ENCODE measurements around the gene UBE2R2. TPM values are rescaled to one million over a fixed set of nuclear protein-coding genes. Genes with fewer than 3 reads are reported as not detected.
"Not testable (repeated sequence)": the region's sequence is repeated elsewhere in the genome, so short reads cannot be mapped to it uniquely, and the experiment has no call there.

The UBE2R2 gene
- total RNA-seq, 6 donors from 2014 or later, result 24.6 to 33.6 (median 28.8) TPM

- peak in 1 of 2 donors; percentile 74 for DNase-seq
- Histone ChIP-seq H3K27ac (no peak overlapping the region), H3K4me3 (no peak overlapping the region), H3K9me3 (no peaks in the 10 kb centered on the region), H3K4me1 (no peaks in the 10 kb centered on the region), H3K27me3 (no peaks in the 10 kb centered on the region), H3K36me3 (no peaks in the 10 kb centered on the region)
- ATAC-seq (ENCODE audit: low FRiP score in 2 of 2), result peak in 1 of 2 donors; percentile 36
- WGBS, 2 donors, result 49 to 66% methylated on average over 4 of the region's 4 CpGs
- no peak for TF ChIP-seq CTCF (IDR thresholded peaks at IDR 0.05)
- no peak for TF ChIP-seq POLR2A (IDR thresholded peaks at IDR 0.05)
- TF ChIP-seq POLR2AphosphoS5 (IDR thresholded peaks at IDR 0.05), result no peak
- no peak for TF ChIP-seq EP300 (IDR thresholded peaks at IDR 0.05)
These were observed 21.1 kb upstream of the UBE2R2 start for GRCh38 chr9:33795819-33796218.

DNA sequence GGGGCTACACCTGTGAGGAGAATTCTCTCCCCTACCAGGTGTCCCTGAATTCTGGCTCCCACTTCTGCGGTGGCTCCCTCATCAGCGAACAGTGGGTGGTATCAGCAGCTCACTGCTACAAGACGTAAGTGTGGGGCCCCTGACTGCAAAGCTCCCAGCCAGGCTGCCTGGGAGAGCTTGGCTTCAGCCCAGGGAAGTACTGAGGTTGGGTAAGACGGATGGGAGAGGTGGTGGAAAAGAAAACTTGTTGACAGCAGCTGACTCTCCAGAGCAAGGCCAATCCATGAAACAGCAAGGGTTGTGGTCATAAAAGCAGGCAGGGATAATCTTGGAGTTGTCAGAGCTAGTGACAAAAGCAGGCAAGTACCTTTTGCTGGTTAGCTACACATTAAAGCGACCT, 20.3 kb upstream of the UBE2R2 start:
- H3K27me3 ChIP-seq; H3K4me1 ChIP-seq; H3K4me3 ChIP-seq; H3K36me3 ChIP-seq; H3K27ac ChIP-seq; ATAC-seq (ENCODE audit: low FRiP score in 2 of 2); DNase-seq; H3K9me3 ChIP-seq: not testable (repeated sequence)
- 66 to 75% methylated on average over 5 of the region's 5 CpGs for WGBS, 2 donors

GRCh38 chr9:33797837-33798236, 19.1 kb upstream of the UBE2R2 start:
- TF ChIP-seq EP300 (IDR thresholded peaks at IDR 0.05), result no peak
- TF ChIP-seq CTCF (IDR thresholded peaks at IDR 0.05), result no peak
- no peak for TF ChIP-seq POLR2A (IDR thresholded peaks at IDR 0.05)
- no peak for TF ChIP-seq POLR2AphosphoS5 (IDR thresholded peaks at IDR 0.05)
- H3K9me3 ChIP-seq, result no peaks in the 10 kb centered on the region
- H3K27me3 ChIP-seq, result no peaks in the 10 kb centered on the region
- no peaks in the 10 kb centered on the region for H3K4me1 ChIP-seq
- no peaks in the 10 kb centered on the region for H3K36me3 ChIP-seq
- WGBS, 2 donors, result 95 to 98% methylated on average over 8 of the region's 8 CpGs
- DNase-seq (peak in 1 of 2 donors; percentile 32), ATAC-seq (ENCODE audit: low FRiP score in 2 of 2) (no peak)
- no peak overlapping the region for H3K4me3 ChIP-seq
- no peak overlapping the region for H3K27ac ChIP-seq

GRCh38 chr9:33798545-33798944, 18.4 kb upstream of the UBE2R2 start:
- no peaks in the 10 kb centered on the region for H3K9me3 ChIP-seq
- 76 to 89% methylated on average over 8 to 10 of the region's 10 CpGs for WGBS, 2 donors
- no peak for ATAC-seq (ENCODE audit: low FRiP score in 2 of 2)

DNA sequence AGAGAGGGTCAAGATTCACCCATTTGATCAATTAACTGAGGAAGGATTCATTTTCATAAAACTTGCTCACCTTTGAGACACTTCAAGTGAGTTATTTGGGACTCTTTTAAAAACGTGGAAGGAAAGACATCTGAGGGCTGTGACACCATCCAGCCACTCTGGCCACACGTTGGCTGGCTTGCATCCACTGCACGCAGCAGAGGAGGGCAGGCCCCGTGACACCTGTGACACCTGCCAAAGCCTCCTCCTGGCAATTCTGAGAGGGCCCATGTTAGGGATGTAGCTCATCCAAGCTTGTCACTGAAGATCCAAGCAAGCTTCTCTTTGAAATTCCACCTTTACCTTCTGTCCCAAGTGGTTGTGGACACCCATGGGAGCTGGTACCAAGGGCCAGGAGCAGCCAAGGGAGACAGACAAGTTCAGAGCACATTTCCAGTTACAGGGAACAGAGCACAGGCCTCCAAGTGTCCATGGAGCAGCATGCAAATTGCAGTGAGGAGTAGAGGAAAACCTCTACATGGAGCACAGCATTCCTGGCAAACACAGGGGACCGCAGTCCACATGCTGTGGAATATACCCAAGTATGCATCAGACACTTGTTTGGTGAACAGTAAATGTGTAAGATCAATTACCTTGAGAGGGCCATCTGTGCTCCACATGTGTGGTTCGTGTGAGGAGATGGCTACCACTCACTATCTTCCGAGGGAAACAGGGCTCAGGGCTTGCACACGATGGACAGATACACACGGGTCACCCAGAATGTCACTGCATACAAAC, 16.8 kb upstream of the UBE2R2 start:
- no peaks in the 10 kb centered on the region for H3K4me1 ChIP-seq
- no peak overlapping the region for H3K27ac ChIP-seq
- H3K4me3 ChIP-seq, result no peak overlapping the region
- 72 to 78% methylated on average over 9 of the region's 9 CpGs for WGBS, 2 donors
- no peaks in the 10 kb centered on the region for H3K9me3 ChIP-seq
- DNase-seq, result peak in 1 of 2 donors; percentile 22
- no peaks in the 10 kb centered on the region for H3K36me3 ChIP-seq
- no peak for TF ChIP-seq CTCF (IDR thresholded peaks at IDR 0.05)
- no peaks in the 10 kb centered on the region for H3K27me3 ChIP-seq
- no peak for ATAC-seq (ENCODE audit: low FRiP score in 2 of 2)

More at GRCh38 chr9:33798545-33798944, 18.4 kb upstream of the UBE2R2 start:
- H3K4me3 ChIP-seq, result no peak overlapping the region
- no peaks in the 10 kb centered on the region for H3K4me1 ChIP-seq
- TF ChIP-seq POLR2AphosphoS5 (IDR thresholded peaks at IDR 0.05), result no peak
- TF ChIP-seq EP300 (IDR thresholded peaks at IDR 0.05), result no peak
- no peak for TF ChIP-seq POLR2A (IDR thresholded peaks at IDR 0.05)
- no peak for TF ChIP-seq CTCF (IDR thresholded peaks at IDR 0.05)
- no peaks in the 10 kb centered on the region for H3K36me3 ChIP-seq
- H3K27ac ChIP-seq, result no peak overlapping the region
- DNase-seq, result peak in 1 of 2 donors; percentile 21
- H3K27me3 ChIP-seq, result no peaks in the 10 kb centered on the region

Measured in upper lobe of left lung (tissue), 6 donors.